ENCODE data around the gene NID2.

Gene NID2

GRCh38 chr14:52018970-52019369, 49.9 kb downstream of the NID2 start:
- CTCF ChIA-PET: interaction anchor here (0.7 to 2.0 kb wide), 4 partner anchors 8 to 23 kb away, joined by 3 to 7 read pairs (median 4); no protein-coding TSS in a partner anchor
- POLR2A ChIA-PET: no interaction called here
- no peak for TF ChIP-seq CTCF (IDR thresholded peaks at IDR 0.05; ENCODE audit: control extremely low read depth, extremely low read depth, low read depth, missing control alignments)
- no peak for DNase-seq (ENCODE audit: extremely low spot score)

GRCh38 chr14:52018252-52018651, 50.6 kb downstream of the NID2 start:
- TF ChIP-seq CTCF (IDR thresholded peaks at IDR 0.05; ENCODE audit: control extremely low read depth, extremely low read depth, low read depth, missing control alignments): no peak
- CTCF ChIA-PET: interaction anchor here (2.0 kb wide), 1 partner anchor 10 kb away, joined by 7 read pairs; no protein-coding TSS in a partner anchor
- DNase-seq (ENCODE audit: extremely low spot score): no peak
- POLR2A ChIA-PET: no interaction called here

- peak; percentile 9 for TF ChIP-seq CTCF (IDR thresholded peaks at IDR 0.05; ENCODE audit: control extremely low read depth, extremely low read depth, low read depth, missing control alignments)
- ChIA-PET CTCF (interaction anchor here (1.6 to 2.8 kb wide), 3 partner anchors 9 to 20 kb away, joined by 5 to 11 read pairs (median 5); no protein-coding TSS in a partner anchor), POLR2A (no interaction called here)
- DNase-seq (ENCODE audit: extremely low spot score): no peak
Measured at GRCh38 chr14:52015411-52016030, 53.3 kb downstream of the NID2 start.

GRCh38 chr14:52014601-52015267, 54.1 kb downstream of the NID2 start:
- POLR2A ChIA-PET: no interaction called here
- no peak for DNase-seq (ENCODE audit: extremely low spot score)
- TF ChIP-seq CTCF (IDR thresholded peaks at IDR 0.05; ENCODE audit: control extremely low read depth, extremely low read depth, low read depth, missing control alignments): no peak
- CTCF ChIA-PET: interaction anchor here (1.6 to 2.8 kb wide), 3 partner anchors 9 to 19 kb away, joined by 5 to 11 read pairs (median 5); no protein-coding TSS in a partner anchor

GRCh38 chr14:52013984-52014600, 54.8 kb downstream of the NID2 start:
- peak; percentile 35 for TF ChIP-seq CTCF (IDR thresholded peaks at IDR 0.05; ENCODE audit: control extremely low read depth, extremely low read depth, low read depth, missing control alignments)
- ChIA-PET CTCF (interaction anchor here (2.0 to 2.8 kb wide), 3 partner anchors 8 to 19 kb away, joined by 5 to 11 read pairs (median 7); no protein-coding TSS in a partner anchor), POLR2A (no interaction called here)
- no peak for DNase-seq (ENCODE audit: extremely low spot score)

GRCh38 chr14:52012635-52013034, 56.2 kb downstream of the NID2 start:
- no peak for TF ChIP-seq CTCF (IDR thresholded peaks at IDR 0.05; ENCODE audit: control extremely low read depth, extremely low read depth, low read depth, missing control alignments)
- DNase-seq (ENCODE audit: extremely low spot score): no peak
- CTCF ChIA-PET: interaction anchor here (2.2 kb wide), 1 partner anchor 9 kb away, joined by 7 read pairs; no protein-coding TSS in a partner anchor
- POLR2A ChIA-PET: no interaction called here

Data from GM10248 (cell line).